Neural progenitor cell (in vitro differentiated cells): Measurements from ENCODE around the gene CLNS1A.
"Not testable (repeated sequence)": the region's sequence is repeated elsewhere in the genome, so short reads cannot be mapped to it uniquely, and the experiment has no call there.

ENCODE experiments used
- EZH2 ChIP-seq: fragments of 200-600 bp; sonication (generic); IDR thresholded peaks from 2 replicates; pipeline ENCODE4 v1.6.1; 2017; ENCODE audit warnings: antibody characterized with exemption, mild to moderate bottlenecking, moderate library complexity
- EZH2phosphoT487 ChIP-seq: fragments of 200-600 bp; sonication (generic); IDR thresholded peaks from 2 replicates; pipeline ENCODE4 v1.6.1; 2017; ENCODE audit warnings: antibody characterized with exemption
- TF ChIP-seq, protein P1 (sequence below): fragments of 200-600 bp; sonication (generic); IDR thresholded peaks from 2 replicates; pipeline ENCODE4 v1.5.1; 2017; ENCODE audit warnings: antibody characterized with exemption, mild to moderate bottlenecking

DNA sequence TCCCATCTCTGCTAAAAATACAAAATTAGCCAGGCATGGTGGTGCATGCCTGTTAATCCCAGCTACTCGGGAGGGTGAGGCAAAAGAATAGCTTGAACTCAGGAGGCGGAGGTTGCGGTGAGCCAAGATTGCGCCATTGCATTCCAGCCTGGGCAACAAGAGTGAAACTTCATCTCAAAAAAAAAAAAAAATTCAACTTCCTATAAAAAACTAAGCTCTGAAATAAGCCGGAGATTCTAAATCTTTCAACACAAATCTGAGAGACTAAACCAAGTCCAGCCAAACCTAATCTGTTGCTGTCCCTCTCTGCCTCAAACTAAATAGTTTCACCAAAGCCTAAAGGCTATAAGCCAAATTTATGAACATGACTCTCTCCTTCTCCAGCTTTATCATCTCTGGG, 3.7 kb downstream of the CLNS1A start:
- TF ChIP-seq, protein P1, sequence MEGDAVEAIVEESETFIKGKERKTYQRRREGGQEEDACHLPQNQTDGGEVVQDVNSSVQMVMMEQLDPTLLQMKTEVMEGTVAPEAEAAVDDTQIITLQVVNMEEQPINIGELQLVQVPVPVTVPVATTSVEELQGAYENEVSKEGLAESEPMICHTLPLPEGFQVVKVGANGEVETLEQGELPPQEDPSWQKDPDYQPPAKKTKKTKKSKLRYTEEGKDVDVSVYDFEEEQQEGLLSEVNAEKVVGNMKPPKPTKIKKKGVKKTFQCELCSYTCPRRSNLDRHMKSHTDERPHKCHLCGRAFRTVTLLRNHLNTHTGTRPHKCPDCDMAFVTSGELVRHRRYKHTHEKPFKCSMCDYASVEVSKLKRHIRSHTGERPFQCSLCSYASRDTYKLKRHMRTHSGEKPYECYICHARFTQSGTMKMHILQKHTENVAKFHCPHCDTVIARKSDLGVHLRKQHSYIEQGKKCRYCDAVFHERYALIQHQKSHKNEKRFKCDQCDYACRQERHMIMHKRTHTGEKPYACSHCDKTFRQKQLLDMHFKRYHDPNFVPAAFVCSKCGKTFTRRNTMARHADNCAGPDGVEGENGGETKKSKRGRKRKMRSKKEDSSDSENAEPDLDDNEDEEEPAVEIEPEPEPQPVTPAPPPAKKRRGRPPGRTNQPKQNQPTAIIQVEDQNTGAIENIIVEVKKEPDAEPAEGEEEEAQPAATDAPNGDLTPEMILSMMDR = not testable (repeated sequence)
- not testable (repeated sequence) for TF ChIP-seq EZH2, EZH2phosphoT487
